Measurements from ENCODE around the gene OSBPL2.

The OSBPL2 gene

DNA sequence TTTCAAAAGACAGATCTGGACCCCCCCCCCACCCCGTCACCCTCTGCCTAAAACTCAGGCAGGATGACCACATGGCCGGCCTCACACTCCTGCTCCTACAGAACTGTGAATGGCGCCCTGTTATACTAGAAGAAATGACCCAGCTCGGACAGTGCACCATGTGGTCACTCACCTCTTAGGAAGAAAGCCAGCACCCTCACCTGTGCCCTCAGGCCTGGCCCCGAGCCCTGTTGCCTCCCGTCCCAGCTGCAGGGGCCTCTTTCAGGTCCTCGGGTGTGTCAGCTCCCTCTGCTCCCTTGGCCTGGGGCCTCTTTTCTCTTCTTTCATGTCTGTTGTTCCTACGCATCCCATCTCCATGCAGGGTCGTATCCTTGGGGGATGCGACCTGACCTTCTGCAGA is 23.7 kb downstream of the OSBPL2 start:
- Histone ChIP-seq H3K27ac (ENCODE audit: low read length) (no peak overlapping the region), H3K9me3 (ENCODE audit: control insufficient read depth in 2 of 2, low read length in 2 of 2) (no peaks in the 10 kb centered on the region), H3K36me3 (ENCODE audit: control insufficient read depth in 2 of 2, insufficient read depth in 2 of 2, low read length in 2 of 2) (peaks cover 39 to 47% of the 10 kb centered on the region in 2 donors), H3K4me1 (ENCODE audit: control insufficient read depth, insufficient read depth, low read length) (peaks cover 4% of the 10 kb centered on the region), H3K27me3 (ENCODE audit: control insufficient read depth in 1 of 2, insufficient read depth in 2 of 2, low read length in 2 of 2) (no peaks in the 10 kb centered on the region), H3K4me3 (ENCODE audit: low read length in 2 of 2) (no peak overlapping the region), H3K9ac (ENCODE audit: low read length in 2 of 2) (no peak overlapping the region)

DNA sequence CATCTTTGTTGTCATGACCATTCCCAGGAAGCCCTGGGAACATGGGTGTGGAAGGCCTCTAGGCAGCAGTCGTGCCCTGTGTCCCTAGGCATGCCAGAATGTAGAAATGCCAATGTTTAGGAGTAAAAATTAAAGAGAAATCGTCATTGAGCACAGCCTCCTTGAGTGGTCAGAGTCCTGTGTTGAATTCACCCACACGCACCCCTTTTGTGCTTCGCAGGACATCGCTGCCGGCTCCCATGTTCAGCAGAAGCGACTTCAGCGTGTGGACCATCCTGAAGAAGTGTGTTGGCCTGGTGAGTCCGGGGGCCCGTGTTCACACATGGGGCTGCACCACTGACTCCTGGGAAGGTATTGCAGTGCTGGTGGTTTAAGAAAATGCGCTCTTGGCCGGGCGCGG is 25.1 kb downstream of the OSBPL2 start:
- no peak overlapping the region for H3K9ac ChIP-seq (ENCODE audit: low read length in 2 of 2)
- H3K36me3 ChIP-seq (ENCODE audit: control insufficient read depth in 2 of 2, insufficient read depth in 2 of 2, low read length in 2 of 2), result peaks cover 35 to 45% of the 10 kb centered on the region in 2 donors
- H3K27ac ChIP-seq (ENCODE audit: low read length), result no peak overlapping the region
- H3K9me3 ChIP-seq (ENCODE audit: control insufficient read depth in 2 of 2, low read length in 2 of 2), result no peaks in the 10 kb centered on the region
- H3K4me3 ChIP-seq (ENCODE audit: low read length in 2 of 2), result no peak overlapping the region
- H3K4me1 ChIP-seq (ENCODE audit: control insufficient read depth, insufficient read depth, low read length), result peaks cover 4% of the 10 kb centered on the region
- no peaks in the 10 kb centered on the region for H3K27me3 ChIP-seq (ENCODE audit: control insufficient read depth in 1 of 2, insufficient read depth in 2 of 2, low read length in 2 of 2)

DNA sequence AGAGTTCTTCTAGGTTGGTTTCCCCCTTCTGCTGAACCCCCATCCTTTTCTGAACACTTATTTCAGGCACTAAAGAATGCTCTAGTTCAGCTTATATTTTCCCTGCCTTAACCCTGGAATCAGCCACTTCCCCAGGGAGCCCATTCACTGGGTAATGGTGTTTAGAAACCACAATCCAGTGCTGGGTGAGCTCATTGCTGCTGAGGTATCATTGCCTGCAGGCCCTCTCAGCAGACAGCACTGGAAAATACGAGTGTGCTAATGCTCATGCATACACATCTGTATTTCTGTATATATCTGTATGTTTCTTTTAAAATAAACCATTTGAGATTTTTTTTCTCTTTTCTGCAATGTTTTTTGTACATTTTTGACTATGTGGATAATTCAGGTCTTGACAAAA is 27.0 kb downstream of the OSBPL2 start:
- peaks cover 31 to 41% of the 10 kb centered on the region in 2 donors for H3K36me3 ChIP-seq (ENCODE audit: control insufficient read depth in 2 of 2, insufficient read depth in 2 of 2, low read length in 2 of 2)
- no peaks in the 10 kb centered on the region for H3K9me3 ChIP-seq (ENCODE audit: control insufficient read depth in 2 of 2, low read length in 2 of 2)
- H3K27me3 ChIP-seq (ENCODE audit: control insufficient read depth in 1 of 2, insufficient read depth in 2 of 2, low read length in 2 of 2), result no peaks in the 10 kb centered on the region
- no peak overlapping the region for H3K9ac ChIP-seq (ENCODE audit: low read length in 2 of 2)
- H3K4me1 ChIP-seq (ENCODE audit: control insufficient read depth, insufficient read depth, low read length), result no peaks in the 10 kb centered on the region
- no peak overlapping the region for H3K4me3 ChIP-seq (ENCODE audit: low read length in 2 of 2)
- no peak overlapping the region for H3K27ac ChIP-seq (ENCODE audit: low read length)

DNA sequence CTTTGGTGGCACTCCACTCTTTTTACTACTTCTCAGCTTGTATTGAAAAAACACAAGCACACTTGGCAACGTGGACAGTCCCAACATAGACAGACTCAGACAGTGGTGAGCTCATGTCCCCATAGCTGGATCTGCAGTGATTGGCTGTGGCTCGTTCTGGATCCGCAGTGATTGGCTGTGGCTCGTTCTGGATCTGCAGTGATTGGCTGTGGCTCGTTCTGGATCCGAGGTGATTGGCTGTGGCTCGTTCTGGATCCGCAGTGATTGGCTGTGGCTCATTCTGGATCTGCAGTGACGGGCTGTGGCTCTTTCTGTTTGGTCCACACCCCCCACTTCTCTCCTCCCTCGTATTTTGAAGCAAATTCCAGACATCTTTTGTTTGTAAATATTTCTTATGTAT is 28.0 kb downstream of the OSBPL2 start:
- Histone ChIP-seq H3K4me1 (ENCODE audit: control insufficient read depth, insufficient read depth, low read length) (no peaks in the 10 kb centered on the region), H3K27me3 (ENCODE audit: control insufficient read depth in 1 of 2, insufficient read depth in 2 of 2, low read length in 2 of 2) (no peaks in the 10 kb centered on the region), H3K27ac (ENCODE audit: low read length) (no peak overlapping the region), H3K9me3 (ENCODE audit: control insufficient read depth in 2 of 2, low read length in 2 of 2) (no peaks in the 10 kb centered on the region), H3K4me3 (ENCODE audit: low read length in 2 of 2) (no peak overlapping the region), H3K36me3 (ENCODE audit: control insufficient read depth in 2 of 2, insufficient read depth in 2 of 2, low read length in 2 of 2) (peaks cover 31 to 38% of the 10 kb centered on the region in 2 donors), H3K9ac (ENCODE audit: low read length in 2 of 2) (no peak overlapping the region)

DNA sequence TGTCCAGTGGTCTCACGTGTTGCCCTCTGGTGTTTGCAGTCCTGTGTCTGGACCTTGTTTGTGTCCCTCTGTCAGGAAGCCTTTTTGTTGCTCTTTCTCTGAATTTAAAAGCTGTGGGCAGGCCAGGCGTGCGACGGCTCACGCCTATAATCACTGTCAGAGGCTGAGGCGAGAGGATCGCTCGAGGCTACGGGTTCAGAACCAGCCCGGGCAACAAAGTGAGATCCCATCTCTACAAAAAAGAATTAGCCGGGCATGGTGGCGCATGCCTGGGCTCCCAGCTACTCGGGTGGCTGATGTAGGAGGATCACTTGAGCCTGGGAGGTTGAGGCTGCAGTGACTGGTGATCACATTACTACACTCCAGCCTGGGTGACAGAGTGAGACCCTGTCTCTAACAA is 28.5 kb downstream of the OSBPL2 start:
- H3K27ac ChIP-seq (ENCODE audit: low read length), result no peak overlapping the region
- no peaks in the 10 kb centered on the region for H3K27me3 ChIP-seq (ENCODE audit: control insufficient read depth in 1 of 2, insufficient read depth in 2 of 2, low read length in 2 of 2)
- H3K9ac ChIP-seq (ENCODE audit: low read length in 2 of 2), result no peak overlapping the region
- H3K4me3 ChIP-seq (ENCODE audit: low read length in 2 of 2), result no peak overlapping the region
- H3K9me3 ChIP-seq (ENCODE audit: control insufficient read depth in 2 of 2, low read length in 2 of 2), result no peaks in the 10 kb centered on the region
- H3K4me1 ChIP-seq (ENCODE audit: control insufficient read depth, insufficient read depth, low read length), result no peaks in the 10 kb centered on the region
- H3K36me3 ChIP-seq (ENCODE audit: control insufficient read depth in 2 of 2, insufficient read depth in 2 of 2, low read length in 2 of 2), result peaks cover 31 to 36% of the 10 kb centered on the region in 2 donors

DNA sequence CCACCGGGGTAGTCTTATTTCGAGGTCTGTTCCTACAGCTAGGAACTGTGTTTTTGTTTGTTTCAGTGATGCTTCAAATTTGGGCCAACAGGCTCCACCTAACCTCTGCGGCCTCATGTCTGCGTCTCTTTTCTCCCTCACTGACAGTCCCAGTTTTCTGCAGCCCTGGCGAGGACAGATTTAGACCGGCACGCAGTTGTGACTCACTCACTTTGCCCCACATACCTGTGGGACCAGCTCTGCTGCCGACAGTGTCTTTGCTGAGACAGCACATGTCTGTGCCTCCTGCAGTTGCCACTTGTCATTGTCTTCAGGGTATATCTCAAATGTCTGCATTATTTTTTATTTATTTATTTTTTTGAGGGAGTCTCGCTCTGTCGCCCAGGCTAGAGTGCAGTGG is 29.2 kb downstream of the OSBPL2 start:
- no peaks in the 10 kb centered on the region for H3K9me3 ChIP-seq (ENCODE audit: control insufficient read depth in 2 of 2, low read length in 2 of 2)
- H3K4me3 ChIP-seq (ENCODE audit: low read length in 2 of 2), result no peak overlapping the region
- H3K9ac ChIP-seq (ENCODE audit: low read length in 2 of 2), result no peak overlapping the region
- peaks cover 33 to 35% of the 10 kb centered on the region in 2 donors for H3K36me3 ChIP-seq (ENCODE audit: control insufficient read depth in 2 of 2, insufficient read depth in 2 of 2, low read length in 2 of 2)
- H3K4me1 ChIP-seq (ENCODE audit: control insufficient read depth, insufficient read depth, low read length), result no peaks in the 10 kb centered on the region
- H3K27me3 ChIP-seq (ENCODE audit: control insufficient read depth in 1 of 2, insufficient read depth in 2 of 2, low read length in 2 of 2), result no peaks in the 10 kb centered on the region
- H3K27ac ChIP-seq (ENCODE audit: low read length), result no peak overlapping the region

DNA sequence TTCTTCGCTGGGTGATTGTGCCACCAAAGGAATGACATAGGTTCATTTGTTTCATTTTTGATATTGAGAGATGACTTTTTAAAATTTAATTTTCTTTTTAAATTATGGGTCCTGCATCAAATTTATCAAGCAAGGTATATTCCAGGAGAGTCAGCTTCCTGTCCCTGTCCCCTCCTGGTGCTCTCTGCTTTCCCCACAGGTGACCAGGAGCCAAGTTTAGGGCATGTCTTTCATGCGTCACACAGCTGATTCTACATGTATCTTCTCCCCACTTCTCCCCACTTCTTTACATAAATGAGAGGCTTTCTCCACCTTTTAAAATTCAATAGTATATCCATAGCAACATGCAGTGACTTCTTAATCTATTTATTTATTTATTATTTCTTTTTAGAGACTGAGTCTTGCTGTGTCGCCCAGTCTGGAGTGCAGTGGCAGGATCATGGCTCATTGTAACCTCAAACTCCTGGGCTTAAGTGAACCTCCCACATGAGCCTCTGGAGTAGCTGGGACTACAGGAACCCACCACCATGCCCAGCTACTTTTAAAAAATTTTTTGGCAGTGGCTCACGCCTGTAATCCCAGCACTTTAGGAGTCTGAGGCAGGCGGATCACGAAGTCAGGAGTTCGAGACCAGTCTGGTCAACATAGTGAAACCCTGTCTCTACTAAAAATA is 30.0 kb downstream of the OSBPL2 start:
- Histone ChIP-seq H3K4me1 (ENCODE audit: control insufficient read depth, insufficient read depth, low read length) (no peaks in the 10 kb centered on the region), H3K27me3 (ENCODE audit: control insufficient read depth in 1 of 2, insufficient read depth in 2 of 2, low read length in 2 of 2) (no peaks in the 10 kb centered on the region), H3K9me3 (ENCODE audit: control insufficient read depth in 2 of 2, low read length in 2 of 2) (no peaks in the 10 kb centered on the region), H3K36me3 (ENCODE audit: control insufficient read depth in 2 of 2, insufficient read depth in 2 of 2, low read length in 2 of 2) (peaks cover 33 to 34% of the 10 kb centered on the region in 2 donors), H3K4me3 (ENCODE audit: low read length in 2 of 2) (no peak overlapping the region), H3K9ac (ENCODE audit: low read length in 2 of 2) (no peak overlapping the region), H3K27ac (ENCODE audit: low read length) (no peak overlapping the region)

DNA sequence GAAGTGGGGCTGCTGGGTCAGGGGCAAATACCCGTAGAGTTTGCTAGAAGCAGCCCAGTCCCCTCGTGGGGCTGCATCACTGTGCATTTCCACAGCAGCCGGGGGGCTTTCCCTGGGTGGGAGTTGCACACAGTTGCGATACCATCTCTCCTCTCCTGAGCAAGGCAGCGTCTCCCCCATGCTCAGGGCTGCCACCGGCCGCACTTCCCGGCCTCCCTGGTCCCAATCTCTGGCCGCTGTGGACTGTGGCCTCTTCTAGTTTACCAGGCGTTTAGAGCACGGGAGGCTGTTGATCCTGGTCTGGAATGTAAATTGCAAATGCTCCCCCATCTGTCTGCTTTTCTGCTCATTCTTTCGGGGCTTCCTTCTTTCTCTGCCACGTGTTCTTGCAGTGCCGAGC is 31.1 kb downstream of the OSBPL2 start:
- no peaks in the 10 kb centered on the region for H3K9me3 ChIP-seq (ENCODE audit: control insufficient read depth in 2 of 2, low read length in 2 of 2)
- no peaks in the 10 kb centered on the region for H3K4me1 ChIP-seq (ENCODE audit: control insufficient read depth, insufficient read depth, low read length)
- H3K9ac ChIP-seq (ENCODE audit: low read length in 2 of 2), result no peak overlapping the region
- peaks cover 30 to 39% of the 10 kb centered on the region in 2 donors for H3K36me3 ChIP-seq (ENCODE audit: control insufficient read depth in 2 of 2, insufficient read depth in 2 of 2, low read length in 2 of 2)
- no peak overlapping the region for H3K27ac ChIP-seq (ENCODE audit: low read length)
- no peak overlapping the region for H3K4me3 ChIP-seq (ENCODE audit: low read length in 2 of 2)
- H3K27me3 ChIP-seq (ENCODE audit: control insufficient read depth in 1 of 2, insufficient read depth in 2 of 2, low read length in 2 of 2), result no peaks in the 10 kb centered on the region

DNA sequence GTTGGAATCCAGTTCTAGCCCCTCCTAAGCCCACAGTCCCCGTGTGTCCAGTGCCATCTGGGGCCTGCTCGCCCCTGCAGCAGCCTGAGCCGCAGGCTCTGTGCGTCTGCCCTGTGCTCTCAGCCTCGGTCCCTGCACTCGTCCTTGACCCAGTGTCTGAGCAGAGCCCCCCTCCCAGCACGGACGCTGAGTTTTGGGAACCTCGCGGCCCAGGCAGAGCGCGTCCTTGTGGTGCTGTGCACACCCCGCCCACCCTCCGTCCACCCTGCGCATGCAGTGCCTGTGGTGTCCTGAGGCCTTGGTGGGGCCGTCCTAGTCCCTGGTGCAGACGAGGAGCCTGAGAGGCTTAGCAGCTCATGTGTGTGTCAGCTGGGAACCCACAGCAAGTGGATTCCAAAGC is 31.6 kb downstream of the OSBPL2 start:
- Histone ChIP-seq H3K9me3 (ENCODE audit: control insufficient read depth in 2 of 2, low read length in 2 of 2) (no peaks in the 10 kb centered on the region), H3K36me3 (ENCODE audit: control insufficient read depth in 2 of 2, insufficient read depth in 2 of 2, low read length in 2 of 2) (peaks cover 33 to 35% of the 10 kb centered on the region in 2 donors), H3K27me3 (ENCODE audit: control insufficient read depth in 1 of 2, insufficient read depth in 2 of 2, low read length in 2 of 2) (no peaks in the 10 kb centered on the region), H3K9ac (ENCODE audit: low read length in 2 of 2) (no peak overlapping the region), H3K4me3 (ENCODE audit: low read length in 2 of 2) (no peak overlapping the region), H3K27ac (ENCODE audit: low read length) (no peak overlapping the region), H3K4me1 (ENCODE audit: control insufficient read depth, insufficient read depth, low read length) (no peaks in the 10 kb centered on the region)

DNA sequence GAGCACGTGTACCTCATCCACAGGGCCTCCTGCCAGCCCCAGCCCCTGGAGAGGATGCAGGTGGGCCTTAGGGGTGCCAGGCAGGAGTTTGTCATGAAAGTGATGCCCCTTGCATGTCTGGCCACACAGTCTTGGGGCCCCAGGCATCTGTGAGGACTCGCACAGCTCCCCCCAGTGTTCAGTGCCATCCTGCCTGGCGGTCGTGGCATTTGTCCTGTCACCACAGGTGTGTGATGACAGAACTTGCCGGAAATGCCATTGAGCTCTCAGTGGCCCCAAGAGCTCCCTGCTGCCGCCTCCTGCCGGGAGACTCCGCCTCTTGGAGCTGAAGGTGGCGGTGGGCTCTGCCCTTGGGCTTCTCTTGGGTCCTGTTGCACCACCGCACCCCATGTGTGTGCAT is 33.9 kb downstream of the OSBPL2 start:
- H3K36me3 ChIP-seq (ENCODE audit: control insufficient read depth in 2 of 2, insufficient read depth in 2 of 2, low read length in 2 of 2), result peaks cover 25 to 30% of the 10 kb centered on the region in 2 donors
- H3K27ac ChIP-seq (ENCODE audit: low read length), result no peak overlapping the region
- no peaks in the 10 kb centered on the region for H3K9me3 ChIP-seq (ENCODE audit: control insufficient read depth in 2 of 2, low read length in 2 of 2)
- no peak overlapping the region for H3K4me3 ChIP-seq (ENCODE audit: low read length in 2 of 2)
- no peaks in the 10 kb centered on the region for H3K4me1 ChIP-seq (ENCODE audit: control insufficient read depth, insufficient read depth, low read length)
- no peak overlapping the region for H3K9ac ChIP-seq (ENCODE audit: low read length in 2 of 2)
- no peaks in the 10 kb centered on the region for H3K27me3 ChIP-seq (ENCODE audit: control insufficient read depth in 1 of 2, insufficient read depth in 2 of 2, low read length in 2 of 2)

DNA sequence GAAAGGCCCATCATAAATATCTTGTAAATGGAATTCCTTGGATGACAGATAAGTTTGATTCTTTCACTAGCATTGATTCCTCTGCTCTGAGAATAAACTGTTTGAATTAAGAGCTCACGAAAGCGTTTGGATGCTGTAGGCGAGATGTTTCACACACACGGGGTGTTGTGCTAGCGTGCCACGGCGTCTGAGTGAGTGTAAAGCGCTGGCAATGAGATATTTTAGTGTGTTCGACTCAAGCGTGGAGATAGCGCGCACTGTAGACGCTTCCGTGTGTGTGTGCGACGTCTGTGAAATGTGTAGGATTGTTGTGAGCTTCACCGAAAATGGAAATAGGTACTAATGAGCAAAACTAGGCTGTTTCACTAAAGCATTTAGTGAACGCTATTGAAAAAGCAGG is 35.1 kb downstream of the OSBPL2 start:
- Histone ChIP-seq H3K9me3 (ENCODE audit: control insufficient read depth in 2 of 2, low read length in 2 of 2) (no peaks in the 10 kb centered on the region), H3K4me1 (ENCODE audit: control insufficient read depth, insufficient read depth, low read length) (no peaks in the 10 kb centered on the region), H3K27me3 (ENCODE audit: control insufficient read depth in 1 of 2, insufficient read depth in 2 of 2, low read length in 2 of 2) (no peaks in the 10 kb centered on the region), H3K4me3 (ENCODE audit: low read length in 2 of 2) (no peak overlapping the region), H3K27ac (ENCODE audit: low read length) (no peak overlapping the region), H3K9ac (ENCODE audit: low read length in 2 of 2) (no peak overlapping the region), H3K36me3 (ENCODE audit: control insufficient read depth in 2 of 2, insufficient read depth in 2 of 2, low read length in 2 of 2) (peaks cover 25 to 31% of the 10 kb centered on the region in 2 donors)

Measured in stomach smooth muscle (tissue), 2 donors.